ENCODE data around the gene DARS1.

- TF ChIP-seq, protein P1, sequence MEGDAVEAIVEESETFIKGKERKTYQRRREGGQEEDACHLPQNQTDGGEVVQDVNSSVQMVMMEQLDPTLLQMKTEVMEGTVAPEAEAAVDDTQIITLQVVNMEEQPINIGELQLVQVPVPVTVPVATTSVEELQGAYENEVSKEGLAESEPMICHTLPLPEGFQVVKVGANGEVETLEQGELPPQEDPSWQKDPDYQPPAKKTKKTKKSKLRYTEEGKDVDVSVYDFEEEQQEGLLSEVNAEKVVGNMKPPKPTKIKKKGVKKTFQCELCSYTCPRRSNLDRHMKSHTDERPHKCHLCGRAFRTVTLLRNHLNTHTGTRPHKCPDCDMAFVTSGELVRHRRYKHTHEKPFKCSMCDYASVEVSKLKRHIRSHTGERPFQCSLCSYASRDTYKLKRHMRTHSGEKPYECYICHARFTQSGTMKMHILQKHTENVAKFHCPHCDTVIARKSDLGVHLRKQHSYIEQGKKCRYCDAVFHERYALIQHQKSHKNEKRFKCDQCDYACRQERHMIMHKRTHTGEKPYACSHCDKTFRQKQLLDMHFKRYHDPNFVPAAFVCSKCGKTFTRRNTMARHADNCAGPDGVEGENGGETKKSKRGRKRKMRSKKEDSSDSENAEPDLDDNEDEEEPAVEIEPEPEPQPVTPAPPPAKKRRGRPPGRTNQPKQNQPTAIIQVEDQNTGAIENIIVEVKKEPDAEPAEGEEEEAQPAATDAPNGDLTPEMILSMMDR (IDR thresholded peaks at IDR 0.05): no peak
- TF ChIP-seq ZFX (IDR thresholded peaks at IDR 0.05; ENCODE audit: borderline replicate concordance): no peak
Measured at GRCh38 chr2:135947483-135947882, 37.9 kb downstream of the DARS1 start.
